ENCODE measurements around the gene TMEM121B. TPM values are rescaled to one million over a fixed set of nuclear protein-coding genes. Genes with fewer than 3 reads are reported as not detected.

Gene TMEM121B
- total RNA-seq, 1 donor from 2014 or later: 1.0 TPM

- no peak for DNase-seq (ENCODE audit: low spot score)
Observed at GRCh38 chr22:17138513-17138912, 17.4 kb upstream of the TMEM121B start.

- no peak for DNase-seq (ENCODE audit: low spot score)
Observed at GRCh38 chr22:17137861-17138425, 16.8 kb upstream of the TMEM121B start.

DNA sequence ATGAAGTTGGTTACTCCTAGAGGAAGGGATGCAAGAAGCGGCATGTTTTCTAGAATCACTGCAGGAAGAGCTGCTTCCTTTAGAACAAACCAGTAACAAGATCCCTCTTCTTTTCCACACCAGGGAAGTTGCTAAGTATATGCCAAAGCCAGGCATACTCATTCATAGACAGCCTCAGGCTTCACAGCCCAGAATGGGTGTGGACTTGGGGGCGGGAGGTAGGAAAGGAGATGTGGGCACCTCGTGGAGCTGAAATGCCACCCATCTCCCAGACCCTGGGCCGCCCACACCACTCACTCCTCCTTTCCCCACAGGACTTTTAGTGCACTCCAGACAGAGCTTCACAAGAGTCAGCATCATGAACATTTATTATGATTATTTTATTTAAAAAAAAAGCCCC, 16.0 kb upstream of the TMEM121B start:
- DNase-seq (ENCODE audit: low spot score): no peak

GRCh38 chr22:17135153-17135760, 14.1 kb upstream of the TMEM121B start:
- no peak for DNase-seq (ENCODE audit: low spot score)

- no peak for DNase-seq (ENCODE audit: low spot score)
Observed at GRCh38 chr22:17133137-17133536, 12.0 kb upstream of the TMEM121B start.

DNA sequence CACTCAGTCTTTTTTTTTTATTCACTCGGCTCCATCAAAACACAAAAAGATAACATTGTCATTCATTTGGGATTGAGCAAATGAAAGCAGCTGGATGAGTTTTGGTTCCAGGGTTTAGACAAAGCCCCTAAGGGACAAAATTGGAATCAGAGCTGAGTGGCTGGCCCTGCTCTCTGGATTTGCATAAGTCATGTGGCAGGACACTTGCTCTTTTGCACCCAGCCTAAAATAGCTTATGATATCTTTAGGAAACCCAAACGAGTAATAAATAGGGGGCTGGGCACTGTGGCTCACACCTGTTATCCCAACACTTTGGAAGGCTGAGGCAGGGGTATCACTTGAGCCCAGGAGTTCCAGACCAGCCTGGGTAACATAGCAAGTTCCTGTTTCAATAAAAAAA, 11.0 kb upstream of the TMEM121B start:
- DNase-seq (ENCODE audit: low spot score): no peak

DNA sequence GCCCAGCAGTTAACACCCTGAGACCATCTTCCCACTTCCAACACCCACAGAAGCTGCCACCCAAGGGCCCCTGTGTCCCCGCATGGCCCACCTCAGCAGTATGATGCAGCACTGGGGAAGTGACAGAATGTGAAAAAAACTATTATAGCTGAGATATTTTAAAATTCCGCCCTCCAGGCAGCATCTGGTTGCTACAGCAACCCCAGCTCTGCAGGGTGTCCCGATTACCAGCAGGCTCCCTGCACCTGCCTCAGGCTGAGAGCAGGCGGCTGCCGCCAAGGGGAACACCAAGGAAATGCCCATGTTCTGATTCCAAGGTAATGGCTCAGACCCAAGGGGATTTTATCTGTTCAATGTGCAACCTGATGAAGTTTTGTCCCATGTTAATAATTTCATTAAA, 10.5 kb upstream of the TMEM121B start:
- no peak for DNase-seq (ENCODE audit: low spot score)

GRCh38 chr22:17130199-17130598, 9.0 kb upstream of the TMEM121B start:
- no peak for DNase-seq (ENCODE audit: low spot score)

GRCh38 chr22:17120711-17121232, 388 bp downstream of the TMEM121B start:
- DNase-seq (ENCODE audit: low spot score): no peak

GRCh38 chr22:17120281-17120680, 879 bp downstream of the TMEM121B start:
- DNase-seq (ENCODE audit: low spot score): no peak

GRCh38 chr22:17119481-17120202, 1.5 kb downstream of the TMEM121B start:
- DNase-seq (ENCODE audit: low spot score): no peak

DNA sequence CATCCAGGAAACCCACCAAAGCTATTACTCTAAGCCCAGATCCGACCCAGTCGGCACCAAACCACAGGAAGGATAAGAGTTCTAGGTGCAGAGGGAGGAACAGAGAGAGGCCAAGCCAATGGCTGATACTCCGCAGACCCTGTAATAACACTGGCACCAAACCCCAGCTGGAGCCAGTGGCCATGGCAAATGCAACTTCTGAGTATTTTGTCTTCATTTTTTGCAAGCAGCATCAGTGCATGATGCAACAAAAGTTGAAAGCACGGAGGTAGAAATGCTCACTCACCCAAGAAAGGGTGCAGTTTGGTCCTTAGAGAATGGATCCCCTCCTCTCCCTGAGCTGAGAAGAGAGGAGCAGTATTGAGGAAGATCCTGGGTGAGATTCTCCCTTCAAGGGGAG, 2.8 kb downstream of the TMEM121B start:
- DNase-seq (ENCODE audit: low spot score): no peak

- DNase-seq (ENCODE audit: low spot score): no peak
Observed at GRCh38 chr22:17117890-17118289, 3.3 kb downstream of the TMEM121B start.

DNA sequence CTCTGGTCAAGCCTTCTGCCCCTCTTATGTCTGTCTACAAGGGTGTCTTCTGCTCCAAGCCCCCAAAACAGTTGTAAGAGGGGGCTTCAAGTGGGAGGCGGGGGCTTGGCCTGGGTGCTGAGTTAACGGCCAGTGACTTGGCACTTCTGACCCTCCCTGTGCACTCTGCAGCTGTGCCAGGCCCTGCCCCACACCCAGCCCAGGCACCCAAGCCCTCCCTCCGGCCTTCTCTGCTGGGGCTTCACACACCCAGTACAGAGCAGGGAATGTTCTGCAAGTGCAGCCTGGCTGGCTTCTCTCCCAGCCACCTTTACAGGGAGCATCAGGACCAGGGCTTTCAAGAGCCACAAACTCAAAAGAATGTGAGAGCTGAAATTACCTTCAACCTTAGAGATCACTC, 3.8 kb downstream of the TMEM121B start:
- DNase-seq (ENCODE audit: low spot score): no peak

DNA sequence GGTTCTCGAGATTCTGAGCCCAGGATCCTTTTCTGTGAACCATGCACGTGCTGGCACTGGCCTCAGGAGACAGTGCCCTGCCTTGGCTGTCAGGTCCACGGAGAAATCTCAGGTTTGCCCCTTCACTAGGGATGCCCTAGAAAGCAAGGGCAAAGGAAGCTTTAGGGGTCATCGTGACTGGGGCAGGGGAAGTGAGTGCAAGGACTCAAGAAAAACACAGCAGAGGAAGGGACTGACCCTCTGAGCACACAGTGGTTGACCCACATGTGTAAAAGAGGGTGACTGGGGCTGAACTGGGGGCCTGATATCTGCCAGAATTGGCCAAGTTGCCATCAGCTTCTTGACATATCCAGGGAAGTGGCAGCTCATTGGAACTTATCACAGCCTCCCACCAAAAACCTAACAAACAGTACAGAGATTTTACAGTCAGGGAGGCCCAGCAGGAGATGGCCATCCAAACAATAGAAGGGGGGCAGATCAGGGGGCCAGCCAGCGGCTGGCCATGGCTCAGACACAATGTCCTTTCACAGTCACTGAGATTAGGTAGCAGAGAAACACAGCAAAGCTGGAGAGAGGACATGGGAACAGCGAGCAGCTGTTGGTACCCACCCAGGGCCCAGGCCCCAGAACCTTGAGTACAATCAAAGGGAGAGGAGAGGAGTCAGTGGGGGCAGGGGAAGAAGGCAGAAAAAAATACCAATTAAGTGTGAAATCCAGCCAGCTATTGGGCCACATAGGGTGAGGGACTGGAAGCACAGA, 4.4 kb downstream of the TMEM121B start:
- DNase-seq (ENCODE audit: low spot score): no peak

GRCh38 chr22:17115945-17116565, 5.1 kb downstream of the TMEM121B start:
- no peak for DNase-seq (ENCODE audit: low spot score)

DNA sequence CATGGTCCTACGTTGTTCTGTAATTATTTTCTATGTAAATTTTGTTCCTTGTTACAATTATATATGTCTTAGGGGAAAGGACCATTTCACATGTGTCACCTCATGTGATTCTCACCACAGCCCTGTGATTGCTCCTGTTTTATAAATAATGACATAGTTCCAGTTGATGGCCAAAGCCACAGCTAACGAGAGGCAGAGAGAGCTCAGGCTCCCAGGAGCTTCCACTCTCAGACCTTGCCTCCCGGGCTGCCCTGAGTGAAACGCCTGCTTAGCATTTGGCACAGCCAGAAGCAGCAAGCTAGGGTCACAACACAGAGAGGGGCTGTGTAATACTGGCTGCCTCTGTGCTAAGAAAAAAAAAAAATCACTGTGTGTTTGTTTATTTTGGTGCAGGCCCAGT, 5.9 kb downstream of the TMEM121B start:
- DNase-seq (ENCODE audit: low spot score): no peak

- DNase-seq (ENCODE audit: low spot score): no peak
Observed at GRCh38 chr22:17114898-17115235, 6.3 kb downstream of the TMEM121B start.

- DNase-seq (ENCODE audit: low spot score): no peak
Observed at GRCh38 chr22:17114173-17114897, 6.8 kb downstream of the TMEM121B start.

GRCh38 chr22:17113600-17113999, 7.6 kb downstream of the TMEM121B start:
- DNase-seq (ENCODE audit: low spot score): no peak
